ENCODE measurements around the gene PRSS56.

GRCh38 chr2:232501794-232502390 is 18.3 kb upstream of the PRSS56 start:
- TF ChIP-seq, protein P1, sequence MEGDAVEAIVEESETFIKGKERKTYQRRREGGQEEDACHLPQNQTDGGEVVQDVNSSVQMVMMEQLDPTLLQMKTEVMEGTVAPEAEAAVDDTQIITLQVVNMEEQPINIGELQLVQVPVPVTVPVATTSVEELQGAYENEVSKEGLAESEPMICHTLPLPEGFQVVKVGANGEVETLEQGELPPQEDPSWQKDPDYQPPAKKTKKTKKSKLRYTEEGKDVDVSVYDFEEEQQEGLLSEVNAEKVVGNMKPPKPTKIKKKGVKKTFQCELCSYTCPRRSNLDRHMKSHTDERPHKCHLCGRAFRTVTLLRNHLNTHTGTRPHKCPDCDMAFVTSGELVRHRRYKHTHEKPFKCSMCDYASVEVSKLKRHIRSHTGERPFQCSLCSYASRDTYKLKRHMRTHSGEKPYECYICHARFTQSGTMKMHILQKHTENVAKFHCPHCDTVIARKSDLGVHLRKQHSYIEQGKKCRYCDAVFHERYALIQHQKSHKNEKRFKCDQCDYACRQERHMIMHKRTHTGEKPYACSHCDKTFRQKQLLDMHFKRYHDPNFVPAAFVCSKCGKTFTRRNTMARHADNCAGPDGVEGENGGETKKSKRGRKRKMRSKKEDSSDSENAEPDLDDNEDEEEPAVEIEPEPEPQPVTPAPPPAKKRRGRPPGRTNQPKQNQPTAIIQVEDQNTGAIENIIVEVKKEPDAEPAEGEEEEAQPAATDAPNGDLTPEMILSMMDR (IDR thresholded peaks at IDR 0.05), result no peak
- no peak for TF ChIP-seq POLR2AphosphoS5 (IDR thresholded peaks at IDR 0.05; ENCODE audit: low read depth, low read length)
